ENCODE measurements around the gene OXSR1. TPM values are rescaled to one million over a fixed set of nuclear protein-coding genes. Genes with fewer than 3 reads are reported as not detected.

The OXSR1 gene
- total and polyA plus RNA-seq, 2 of the 13 experiments (the other 11 are each of a cell fraction or from before 2014, with no cell fraction given), result 27.4 to 32.6 TPM

- BruUV-seq (replicated peaks), result no TSS peak
- POLR2A ChIA-PET, result interaction anchor here (1.6 to 2.1 kb wide), 2 partner anchors 8 to 12 kb away, joined by 7 to 12 read pairs; partner anchors contain the start of gene ACAA1
- CTCF ChIA-PET (ENCODE audit: low intra/inter-chr PET ratio, low total read pairs), result no interaction called here
- TF ChIP-seq ZNF776 (CRISPR knock-in tag; IDR thresholded peaks at IDR 0.05) (no peak), MXI1 (IDR thresholded peaks at IDR 0.05; ENCODE audit: borderline replicate concordance, low read depth, low read length) (no peak), STAG1 (CRISPR knock-in tag; IDR thresholded peaks at IDR 0.05) (no peak), ZMYM2 (CRISPR knock-in tag; IDR thresholded peaks at IDR 0.05) (no peak), HNRNPL (IDR thresholded peaks at IDR 0.05; ENCODE audit: low read depth, low read length) (0 out of 2 replicates have a peak, but pooled peaks have one; percentile 11), ZNF225 (CRISPR knock-in tag; IDR thresholded peaks at IDR 0.05) (0 out of 2 replicates have a peak, but pooled peaks have one; percentile 22), NKX3-1 (CRISPR knock-in tag; IDR thresholded peaks at IDR 0.05) (no peak), ZNF737 (CRISPR knock-in tag; IDR thresholded peaks at IDR 0.05; ENCODE audit: borderline replicate concordance) (no peak), HDAC1 (CRISPR knock-in tag; IDR thresholded peaks at IDR 0.05) (no peak)
- TF ChIP-seq, protein P1, sequence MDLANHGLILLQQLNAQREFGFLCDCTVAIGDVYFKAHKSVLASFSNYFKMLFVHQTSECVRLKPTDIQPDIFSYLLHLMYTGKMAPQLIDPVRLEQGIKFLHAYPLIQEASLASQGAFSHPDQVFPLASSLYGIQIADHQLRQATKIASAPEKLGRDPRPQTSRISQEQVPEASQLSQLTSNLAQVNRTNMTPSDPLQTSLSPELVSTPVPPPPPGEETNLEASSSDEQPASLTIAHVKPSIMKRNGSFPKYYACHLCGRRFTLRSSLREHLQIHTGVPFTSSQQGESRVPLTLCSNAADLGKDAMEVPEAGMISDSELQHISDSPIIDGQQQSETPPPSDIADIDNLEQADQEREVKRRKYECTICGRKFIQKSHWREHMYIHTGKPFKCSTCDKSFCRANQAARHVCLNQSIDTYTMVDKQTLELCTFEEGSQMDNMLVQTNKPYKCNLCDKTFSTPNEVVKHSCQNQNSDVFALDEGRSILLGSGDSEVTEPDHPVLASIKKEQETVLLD (CRISPR knock-in tag; IDR thresholded peaks at IDR 0.05; ENCODE audit: low read depth), result no peak
- TF ChIP-seq, protein P2, sequence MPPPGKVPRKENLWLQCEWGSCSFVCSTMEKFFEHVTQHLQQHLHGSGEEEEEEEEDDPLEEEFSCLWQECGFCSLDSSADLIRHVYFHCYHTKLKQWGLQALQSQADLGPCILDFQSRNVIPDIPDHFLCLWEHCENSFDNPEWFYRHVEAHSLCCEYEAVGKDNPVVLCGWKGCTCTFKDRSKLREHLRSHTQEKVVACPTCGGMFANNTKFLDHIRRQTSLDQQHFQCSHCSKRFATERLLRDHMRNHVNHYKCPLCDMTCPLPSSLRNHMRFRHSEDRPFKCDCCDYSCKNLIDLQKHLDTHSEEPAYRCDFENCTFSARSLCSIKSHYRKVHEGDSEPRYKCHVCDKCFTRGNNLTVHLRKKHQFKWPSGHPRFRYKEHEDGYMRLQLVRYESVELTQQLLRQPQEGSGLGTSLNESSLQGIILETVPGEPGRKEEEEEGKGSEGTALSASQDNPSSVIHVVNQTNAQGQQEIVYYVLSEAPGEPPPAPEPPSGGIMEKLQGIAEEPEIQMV (CRISPR knock-in tag; IDR thresholded peaks at IDR 0.05; ENCODE audit: low read depth), result no peak
- TF ChIP-seq, protein P3, sequence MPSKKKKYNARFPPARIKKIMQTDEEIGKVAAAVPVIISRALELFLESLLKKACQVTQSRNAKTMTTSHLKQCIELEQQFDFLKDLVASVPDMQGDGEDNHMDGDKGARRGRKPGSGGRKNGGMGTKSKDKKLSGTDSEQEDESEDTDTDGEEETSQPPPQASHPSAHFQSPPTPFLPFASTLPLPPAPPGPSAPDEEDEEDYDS (CRISPR knock-in tag; IDR thresholded peaks at IDR 0.05), result no peak
- TF ChIP-seq, protein P4, sequence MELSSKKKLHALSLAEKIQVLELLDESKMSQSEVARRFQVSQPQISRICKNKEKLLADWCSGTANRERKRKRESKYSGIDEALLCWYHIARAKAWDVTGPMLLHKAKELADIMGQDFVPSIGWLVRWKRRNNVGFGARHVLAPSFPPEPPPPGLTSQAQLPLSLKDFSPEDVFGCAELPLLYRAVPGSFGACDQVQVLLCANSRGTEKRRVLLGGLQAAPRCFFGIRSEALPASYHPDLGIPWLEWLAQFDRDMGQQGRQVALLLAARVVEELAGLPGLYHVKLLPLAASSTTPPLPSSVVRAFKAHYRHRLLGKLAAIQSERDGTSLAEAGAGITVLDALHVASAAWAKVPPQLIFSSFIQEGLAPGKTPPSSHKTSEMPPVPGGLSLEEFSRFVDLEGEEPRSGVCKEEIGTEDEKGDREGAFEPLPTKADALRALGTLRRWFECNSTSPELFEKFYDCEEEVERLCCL (CRISPR knock-in tag; IDR thresholded peaks at IDR 0.05; ENCODE audit: borderline replicate concordance), result no peak
- TF ChIP-seq, protein P5, sequence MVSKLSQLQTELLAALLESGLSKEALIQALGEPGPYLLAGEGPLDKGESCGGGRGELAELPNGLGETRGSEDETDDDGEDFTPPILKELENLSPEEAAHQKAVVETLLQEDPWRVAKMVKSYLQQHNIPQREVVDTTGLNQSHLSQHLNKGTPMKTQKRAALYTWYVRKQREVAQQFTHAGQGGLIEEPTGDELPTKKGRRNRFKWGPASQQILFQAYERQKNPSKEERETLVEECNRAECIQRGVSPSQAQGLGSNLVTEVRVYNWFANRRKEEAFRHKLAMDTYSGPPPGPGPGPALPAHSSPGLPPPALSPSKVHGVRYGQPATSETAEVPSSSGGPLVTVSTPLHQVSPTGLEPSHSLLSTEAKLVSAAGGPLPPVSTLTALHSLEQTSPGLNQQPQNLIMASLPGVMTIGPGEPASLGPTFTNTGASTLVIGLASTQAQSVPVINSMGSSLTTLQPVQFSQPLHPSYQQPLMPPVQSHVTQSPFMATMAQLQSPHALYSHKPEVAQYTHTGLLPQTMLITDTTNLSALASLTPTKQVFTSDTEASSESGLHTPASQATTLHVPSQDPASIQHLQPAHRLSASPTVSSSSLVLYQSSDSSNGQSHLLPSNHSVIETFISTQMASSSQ (IDR thresholded peaks at IDR 0.05; ENCODE audit: low read depth), result no peak
- TF ChIP-seq, protein P5 (CRISPR knock-in tag; IDR thresholded peaks at IDR 0.05; ENCODE audit: borderline replicate concordance), result no peak
Measured at GRCh38 chr3:38125305-38126120, 39.8 kb upstream of the OXSR1 start.

More at GRCh38 chr3:38125305-38126120, 39.8 kb upstream of the OXSR1 start:
- Histone ChIP-seq H3K4me1 (ENCODE audit: insufficient read depth, low read length) (peaks cover 84% of the 10 kb centered on the region), H3K9me3 (ENCODE audit: low read length) (no peaks in the 10 kb centered on the region), H3K27ac (ENCODE audit: extremely low read length, insufficient read depth, low read length) (peak overlapping the region; percentile 23), H3K9ac (ENCODE audit: insufficient read depth, low read depth, low read length) (no peak overlapping the region), H2AFZ (ENCODE audit: low read length) (no peak overlapping the region), H3K4me2 (ENCODE audit: low read depth, low read length) (no peak overlapping the region), H4K20me1 (ENCODE audit: insufficient read depth, low read length) (peaks cover 56% of the 10 kb centered on the region), H3K27me3 (ENCODE audit: control insufficient read depth in 1 of 2, insufficient read depth in 2 of 2, low read length in 2 of 2) (no peaks in the 10 kb centered on the region), H3K36me3 (replicated peaks in 1 of 2; ENCODE audit: control insufficient read depth in 1 of 2, insufficient read depth in 2 of 2, low read length in 2 of 2) (peaks cover 51 to 94% of the 10 kb centered on the region in 2 experiments), H3K4me3 (replicated peaks in 1 of 3; ENCODE audit: insufficient read depth in 1 of 3, low read depth in 2 of 3, low read length in 3 of 3) (no peak overlapping the region), H3K79me2 (ENCODE audit: insufficient read depth, low read length) (peaks cover 30% of the 10 kb centered on the region)
- in situ Hi-C loops (cut with HindIII; ENCODE audit: extremely low pct_ligation_motif_present, low pct_unique_long_range_greater_than_20kb), result loop anchor here (25.0 kb wide), 1 partner anchor 337 kb away; the partner anchor contains the start of gene ACVR2B
- intact Hi-C loops (cut with micrococcal nuclease; ENCODE audit: unreplicated experiment), result no loop called here
- DNase-seq (ENCODE audit: low spot score) (no peak), ATAC-seq (peak; percentile 12), FAIRE-seq (no peak)
- WGBS (ENCODE audit: low lambda C conversion rate), result 83% methylated on average over 11 of the region's 11 CpGs
